Right ventricle myocardium inferior (tissue), 1 donor: ENCODE data around the gene ADRM1. TPM values are rescaled to one million over a fixed set of nuclear protein-coding genes. Genes with fewer than 3 reads are reported as not detected.

ENCODE experiments used
- ATAC-seq: fragments of 200-7000 bp; cut with Tn5 transposase; one replicate; pipeline ENCODE4 v1.9.1; 2020; ENCODE audit warnings: mild to moderate bottlenecking, moderate library complexity
- DNase-seq: peaks from one replicate; pipeline ENCODE4 v3.0.0; 2021; ENCODE audit errors: missing footprints
- intact Hi-C: fragments of 100-400 bp; cut with DNase I; formaldehyde crosslinking; loops from one replicate; pipeline ENCODE4 v1.11.0; 2022
- long read RNA-seq: library from polyadenylated mRNA; unstranded; transcript quantifications from one replicate; pipeline ENCODE4 v2.0.0, GENCODE V29; 2021
- total RNA-seq: library from RNA; stranded (reverse); fragmentation: NEBNext Ultra II Directional; extraction: Animal tissue kit (Norgen Biotek cat#: 25700); gene quantifications from one replicate; pipeline ENCODE4 v1.2.1, GENCODE V29; 2021
- donor health status: DM: no; HTN: yes; CAD: no; lungs with severe emphysema.

ADRM1 gene
- 73.9 TPM for total RNA-seq
- long read RNA-seq, transcript ADRM1-201 (10 exons, 1,478 nt), result major isoform, 73 of 105 reads
- long read RNA-seq, partial matches to known transcripts, result 20 of 105 reads
- long read RNA-seq, other reads (novel, unspliced or antisense), result 11 of 105 reads

GRCh38 chr20:62302341-62303061, at the start of gene ADRM1:
Gene ADRM1 (plus strand): TSS chr20:62302997. CDS start chr20:62303569, 572 bp downstream.
- peak; percentile 95 for ATAC-seq
- intact Hi-C loops, result loop anchor here (1.0 to 10.0 kb wide), 4 partner anchors 80 to 492 kb away; partner anchors contain the start of genes CABLES2 and MRGBP
- peak; percentile 98 for DNase-seq

- intact Hi-C loops, result no loop called here
- ATAC-seq, result no peak
- peak; percentile 2 for DNase-seq
Observed at GRCh38 chr20:62253398-62253797, 49.4 kb upstream of the ADRM1 start.

GRCh38 chr20:62254021-62254724, 48.6 kb upstream of the ADRM1 start:
- no peak for ATAC-seq
- intact Hi-C loops, result no loop called here
- peak; percentile 32 for DNase-seq

GRCh38 chr20:62255976-62256375, 46.8 kb upstream of the ADRM1 start:
- ATAC-seq (no peak), DNase-seq (no peak)
- intact Hi-C loops, result no loop called here

- ATAC-seq (peak; percentile 86), DNase-seq (no peak)
- intact Hi-C loops, result no loop called here
Observed at GRCh38 chr20:62258499-62259293, 44.1 kb upstream of the ADRM1 start.

- ATAC-seq, result no peak
- DNase-seq, result no peak
- intact Hi-C loops, result no loop called here
Observed at GRCh38 chr20:62259294-62259565, 43.6 kb upstream of the ADRM1 start.

GRCh38 chr20:62262064-62262463, 40.7 kb upstream of the ADRM1 start:
- DNase-seq (no peak), ATAC-seq (no peak)
- intact Hi-C loops, result no loop called here

- ATAC-seq (no peak), DNase-seq (no peak)
- intact Hi-C loops, result no loop called here
Observed at GRCh38 chr20:62263396-62263795, 39.4 kb upstream of the ADRM1 start.

- DNase-seq, result no peak
- intact Hi-C loops, result no loop called here
- ATAC-seq, result no peak
Observed at GRCh38 chr20:62265365-62265764, 37.4 kb upstream of the ADRM1 start.

- ATAC-seq, result no peak
- DNase-seq, result no peak
- intact Hi-C loops, result no loop called here
Observed at GRCh38 chr20:62266340-62266739, 36.5 kb upstream of the ADRM1 start.

- intact Hi-C loops, result no loop called here
- DNase-seq (no peak), ATAC-seq (no peak)
Observed at GRCh38 chr20:62266851-62267250, 35.9 kb upstream of the ADRM1 start.

- peak; percentile 82 for ATAC-seq
Observed at GRCh38 chr20:62267543-62267942, 35.3 kb upstream of the ADRM1 start.

GRCh38 chr20:62268228-62268900, 34.4 kb upstream of the ADRM1 start:
- ATAC-seq (no peak), DNase-seq (no peak)
- intact Hi-C loops, result no loop called here

More at GRCh38 chr20:62267543-62267942, 35.3 kb upstream of the ADRM1 start:
- no peak for DNase-seq
- intact Hi-C loops, result no loop called here

GRCh38 chr20:62269378-62269777, 33.4 kb upstream of the ADRM1 start:
- intact Hi-C loops, result no loop called here
- ATAC-seq (no peak), DNase-seq (no peak)

GRCh38 chr20:62269871-62270270, 32.9 kb upstream of the ADRM1 start:
- DNase-seq, result no peak
- intact Hi-C loops, result no loop called here
- no peak for ATAC-seq

- intact Hi-C loops, result no loop called here
- ATAC-seq, result no peak
- DNase-seq, result no peak
Observed at GRCh38 chr20:62272200-62272599, 30.6 kb upstream of the ADRM1 start.

GRCh38 chr20:62273416-62273815, 29.4 kb upstream of the ADRM1 start:
- ATAC-seq (no peak), DNase-seq (no peak)
- intact Hi-C loops, result no loop called here

- DNase-seq, result no peak
- intact Hi-C loops, result no loop called here
- no peak for ATAC-seq
Observed at GRCh38 chr20:62274332-62274950, 28.4 kb upstream of the ADRM1 start.

GRCh38 chr20:62275219-62275618, 27.6 kb upstream of the ADRM1 start:
- DNase-seq, result no peak
- intact Hi-C loops, result no loop called here
- ATAC-seq, result no peak
